Measurements from ENCODE around the gene TLK1.
"Not testable (repeated sequence)": the region's sequence is repeated elsewhere in the genome, so short reads cannot be mapped to it uniquely, and the experiment has no call there.

Gene TLK1

GRCh38 chr2:171141320-171141719 lies 19.4 kb downstream of the TLK1 start:
- no peak for DNase-seq

- DNase-seq: no peak
Observed at GRCh38 chr2:171139860-171140259, 20.8 kb downstream of the TLK1 start.

DNA sequence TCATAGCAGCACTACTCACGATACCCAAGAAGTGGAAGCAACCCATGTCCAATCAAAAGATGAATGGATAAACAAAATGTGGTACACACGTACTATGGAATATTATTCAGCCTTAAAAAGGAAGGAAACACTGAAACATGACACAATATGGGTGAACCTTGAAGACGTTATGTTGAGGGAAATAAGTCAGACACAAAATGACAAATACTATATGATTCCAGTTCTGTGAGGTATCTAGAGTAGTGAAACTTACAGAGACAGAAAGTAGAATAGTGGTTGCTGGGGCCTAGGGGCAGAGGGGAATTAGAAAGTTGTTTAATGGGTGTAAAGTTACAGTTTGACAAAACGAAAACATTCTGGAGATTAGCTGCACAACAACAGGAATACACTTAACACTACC lies 24.7 kb downstream of the TLK1 start:
- DNase-seq: peak; percentile 47

DNA sequence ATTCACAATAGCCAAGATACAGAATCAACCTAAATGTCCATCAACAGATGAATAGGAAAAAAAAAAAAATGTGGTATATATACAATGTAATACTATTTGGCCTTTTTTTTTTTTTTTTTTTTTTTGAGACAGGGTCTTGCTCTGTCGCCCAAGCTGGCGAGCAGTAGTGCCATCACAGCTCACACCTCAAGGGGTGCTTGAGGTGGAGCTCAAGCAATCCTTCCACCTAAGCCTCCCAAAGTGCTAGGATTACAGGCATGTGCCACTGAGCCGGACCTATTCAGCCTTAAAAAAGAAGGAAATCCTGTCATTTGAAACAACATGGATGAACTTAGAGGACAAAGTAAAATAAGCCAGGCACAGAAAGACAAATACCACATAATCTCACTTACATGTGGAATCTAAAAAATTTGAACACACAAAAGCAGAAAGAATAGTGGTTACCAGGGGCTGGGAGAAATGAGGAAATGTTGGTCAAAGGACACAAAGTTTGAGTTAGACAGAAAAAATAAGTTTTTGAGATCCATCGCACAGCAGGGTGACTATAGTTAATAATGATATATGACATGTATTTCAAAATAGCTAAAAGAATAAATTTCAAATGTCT lies 26.0 kb downstream of the TLK1 start:
- DNase-seq: no peak

DNA sequence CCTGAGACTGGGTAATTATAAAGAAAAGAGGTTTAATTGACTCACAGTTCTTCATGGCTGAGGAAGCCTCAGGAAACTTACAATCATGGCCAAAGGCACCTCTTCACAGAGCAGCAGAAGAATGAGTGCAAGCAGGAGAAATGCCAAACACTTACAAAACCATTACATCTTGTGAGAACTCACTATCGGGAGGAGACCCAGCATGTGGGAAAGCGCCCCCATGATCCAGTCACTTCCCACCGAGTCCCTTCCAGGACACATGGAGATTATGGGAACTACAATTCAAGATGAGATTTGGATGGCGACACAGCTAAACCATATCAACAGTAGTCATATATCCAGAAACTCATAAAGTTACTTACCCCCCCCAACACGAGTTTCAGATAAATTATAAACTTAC lies 28.6 kb downstream of the TLK1 start:
- DNase-seq: no peak

DNA sequence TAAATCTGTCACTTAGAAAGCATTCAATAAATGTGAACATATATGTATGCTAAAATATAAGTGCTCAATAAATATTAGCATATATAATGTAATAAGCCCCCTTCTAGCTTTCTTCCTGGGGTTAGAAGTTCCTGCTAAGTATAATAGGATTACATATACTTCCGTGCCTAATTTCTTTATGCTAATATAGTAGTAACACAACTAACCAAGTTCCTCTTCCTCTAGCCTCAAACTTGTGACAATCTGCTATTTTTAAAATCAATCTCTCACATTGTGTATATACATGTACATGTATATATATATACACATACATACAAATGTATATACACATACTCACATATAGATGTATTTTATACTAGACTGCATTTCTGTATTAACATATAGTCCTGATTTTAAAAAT lies 32.2 kb downstream of the TLK1 start:
- DNase-seq: no peak

DNA sequence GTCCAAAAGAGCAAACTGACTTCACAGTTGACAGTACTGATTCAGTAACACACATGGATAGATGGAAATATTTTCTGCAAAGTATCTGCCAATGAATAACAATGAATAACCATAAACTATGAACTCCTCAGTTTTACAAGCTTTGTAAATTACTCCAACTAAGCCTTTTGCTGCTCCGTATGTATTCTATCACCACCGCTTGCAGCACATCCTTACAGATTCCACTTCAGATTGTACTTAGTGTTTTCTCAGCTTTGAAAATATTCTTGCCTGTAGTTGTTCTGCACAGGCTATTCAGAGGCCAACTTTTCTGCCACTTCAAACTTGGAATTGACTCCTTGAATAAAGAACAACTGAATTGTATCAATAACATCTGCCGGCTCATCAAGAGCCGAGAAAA lies 36.2 kb downstream of the TLK1 start:
- no peak for DNase-seq

DNA sequence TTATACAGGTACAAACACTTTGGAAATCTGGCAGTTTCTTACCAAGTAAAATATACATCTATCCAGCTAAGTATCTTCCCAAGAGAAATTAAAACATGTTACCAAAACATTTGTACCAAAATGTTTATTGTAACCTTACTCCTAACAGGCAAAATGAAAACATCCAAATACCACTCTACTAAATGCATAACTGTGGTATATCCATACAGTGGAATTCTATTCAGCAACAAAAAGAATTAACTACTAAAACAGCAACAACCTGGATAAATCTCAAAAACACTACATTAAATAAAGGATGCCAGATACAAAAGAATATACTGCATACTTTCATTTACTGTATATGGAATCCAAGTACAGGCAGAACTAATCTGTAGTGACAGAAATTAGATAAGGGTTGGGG lies 51.1 kb downstream of the TLK1 start:
- no peak for DNase-seq

DNA sequence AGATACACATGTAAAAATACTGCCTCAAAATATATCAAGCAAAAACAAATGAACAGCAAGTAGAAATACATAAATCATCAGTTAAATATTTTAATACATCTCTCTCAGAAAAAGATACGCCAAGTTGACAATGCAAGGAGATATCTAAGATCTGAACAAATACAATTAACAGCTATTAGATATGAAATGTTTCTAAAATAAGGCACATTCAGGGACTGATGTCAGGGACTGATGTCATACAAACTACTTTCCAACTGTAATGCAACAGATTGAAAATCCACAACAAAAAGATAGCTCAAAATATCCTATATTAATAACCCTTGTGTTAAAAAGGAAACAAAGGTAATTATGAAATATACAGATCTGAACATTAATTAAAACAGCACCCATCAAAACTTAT lies 51.7 kb downstream of the TLK1 start:
- no peak for DNase-seq

- DNase-seq: no peak
Observed at GRCh38 chr2:171107803-171108202, 52.9 kb downstream of the TLK1 start.

GRCh38 chr2:171104379-171104778 lies 56.3 kb downstream of the TLK1 start:
- no peak for DNase-seq

GRCh38 chr2:171102802-171103201 lies 57.9 kb downstream of the TLK1 start:
- no peak for DNase-seq

DNA sequence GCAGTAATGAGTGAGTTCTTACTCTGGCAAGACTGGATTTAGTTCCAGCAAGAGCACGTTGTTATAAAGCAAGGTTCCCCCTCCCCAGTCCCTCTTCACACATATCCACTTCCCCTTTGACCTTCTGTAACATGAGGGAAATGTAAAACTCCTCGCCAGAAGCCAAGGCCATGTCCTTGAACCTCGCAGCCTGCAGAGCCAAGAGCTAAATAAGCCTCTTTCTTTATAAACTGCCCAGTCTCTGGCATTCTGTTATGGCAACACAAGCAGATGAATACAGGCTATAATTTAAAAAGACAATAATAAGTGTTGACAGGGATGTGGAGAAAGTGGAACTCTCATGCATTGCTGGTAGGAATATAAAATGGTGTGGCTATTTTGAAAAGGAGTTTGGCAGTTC lies 60.3 kb downstream of the TLK1 start:
- no peak for DNase-seq

DNA sequence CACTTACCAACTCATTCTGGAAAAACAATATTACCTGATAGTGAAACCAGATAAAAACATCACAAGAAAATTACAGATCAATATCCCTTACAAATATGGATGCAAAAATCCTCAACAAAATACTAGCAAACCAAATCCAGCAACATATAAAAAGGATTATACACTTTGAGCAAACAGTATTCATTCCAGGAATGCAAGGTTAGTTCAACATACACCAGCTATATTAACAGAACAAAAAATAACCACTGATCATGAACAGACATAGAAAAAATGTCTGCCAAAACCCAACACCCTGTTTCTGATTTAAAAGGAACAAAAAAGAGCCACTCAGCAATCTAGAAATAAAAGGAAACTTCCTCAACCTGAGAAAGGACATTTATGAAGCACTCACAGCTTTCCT lies 62.1 kb downstream of the TLK1 start:
- no peak for DNase-seq

DNA sequence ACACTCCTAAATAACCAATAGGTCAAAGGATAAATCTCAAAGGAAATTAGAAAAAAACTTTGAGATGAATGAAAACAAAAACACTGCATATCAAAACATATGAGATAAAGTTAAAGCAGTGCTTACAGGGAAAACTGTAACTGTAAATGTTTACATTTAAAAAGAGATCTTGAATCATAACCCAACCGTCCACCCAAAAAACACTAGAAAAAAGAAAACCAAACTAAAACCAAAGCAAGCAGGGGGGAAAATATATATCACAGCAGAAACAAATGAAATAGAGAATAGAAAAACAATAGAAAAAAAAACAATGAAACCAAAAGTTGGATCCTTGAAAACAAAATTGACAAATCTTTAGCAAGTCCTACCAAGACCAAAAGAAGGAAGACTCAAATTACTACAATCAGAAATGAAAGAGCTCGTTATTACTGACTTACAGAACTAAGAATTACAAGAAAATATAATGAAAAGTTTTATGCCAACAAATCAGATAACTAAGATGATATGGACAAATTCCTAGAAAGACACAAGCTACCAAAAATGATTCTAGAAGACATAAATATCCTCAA lies 65.6 kb downstream of the TLK1 start:
- DNase-seq: peak; percentile 6

DNA sequence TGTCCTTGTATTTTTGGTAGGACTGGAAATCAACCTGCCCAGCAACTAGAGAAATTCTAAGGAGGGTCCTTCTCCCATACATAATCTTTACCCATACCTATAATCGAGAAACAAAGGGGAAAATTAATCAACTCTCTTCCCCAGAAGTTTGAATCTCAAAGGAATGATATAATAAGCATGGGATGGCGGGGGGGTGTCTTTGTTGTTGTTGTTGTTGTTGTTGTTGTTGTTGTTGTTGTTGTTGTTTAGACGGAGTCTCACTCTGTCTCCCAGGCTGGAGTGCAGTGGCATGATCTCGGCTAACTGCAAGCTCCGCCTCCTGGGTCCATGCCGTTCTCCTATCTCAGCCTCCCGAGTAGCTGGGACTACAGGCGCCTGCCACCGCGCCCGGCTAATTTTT lies 69.2 kb downstream of the TLK1 start:
- DNase-seq: not testable (repeated sequence)

DNA sequence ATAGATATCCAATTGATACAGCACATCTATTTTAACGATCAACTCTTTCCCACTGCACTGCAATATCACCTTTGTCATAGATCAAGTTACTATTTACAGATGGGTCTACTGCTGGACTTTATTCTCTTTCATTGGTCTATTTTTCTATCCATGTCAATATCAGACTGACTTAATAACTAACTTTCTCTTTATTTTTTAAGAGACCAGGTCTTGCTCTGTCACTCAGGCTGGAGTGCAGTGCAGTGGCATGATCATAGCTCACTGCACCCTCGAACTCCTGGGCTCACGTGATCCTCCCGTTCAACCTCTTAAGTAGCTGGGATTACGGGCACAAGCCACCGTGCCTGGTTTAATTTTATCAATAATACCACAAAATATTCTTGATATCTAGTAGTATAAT lies 71.2 kb downstream of the TLK1 start:
- no peak for DNase-seq

DNA sequence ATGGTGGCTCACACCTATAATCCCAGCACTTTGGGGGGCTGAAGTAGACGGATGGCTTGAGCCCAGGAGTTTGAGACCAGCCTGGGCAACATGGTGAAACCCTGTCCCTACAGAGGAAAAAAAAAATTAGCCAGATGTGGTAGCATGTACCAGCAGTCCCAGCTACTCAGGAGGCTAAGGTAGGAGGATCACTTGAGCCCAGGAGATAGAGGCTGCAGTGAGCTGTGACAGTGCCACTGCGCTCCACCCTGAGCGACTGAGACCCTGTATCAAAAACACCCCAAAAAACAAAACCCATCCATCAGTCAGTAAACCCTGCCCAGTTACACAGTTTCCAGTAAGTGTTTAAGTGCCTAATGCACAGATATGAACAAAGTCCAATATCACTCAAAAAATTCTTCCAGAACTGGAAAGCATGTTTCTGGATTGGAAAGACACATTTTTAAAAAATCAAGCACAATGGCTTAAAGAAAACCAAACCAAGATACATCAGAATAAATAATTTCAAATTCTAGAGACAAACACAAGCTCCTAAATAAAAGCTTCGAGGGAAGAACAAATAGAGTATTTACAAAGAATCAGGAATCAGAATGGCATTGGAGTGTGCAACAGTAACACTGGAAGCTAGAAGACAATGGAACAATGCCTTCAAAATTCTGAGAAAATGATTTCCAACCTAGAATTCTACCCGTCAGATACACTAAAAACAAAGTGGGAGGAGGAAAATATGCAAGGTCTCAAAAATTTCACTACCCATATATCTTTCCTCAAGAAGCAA lies 72.4 kb downstream of the TLK1 start:
- DNase-seq: no peak

DNA sequence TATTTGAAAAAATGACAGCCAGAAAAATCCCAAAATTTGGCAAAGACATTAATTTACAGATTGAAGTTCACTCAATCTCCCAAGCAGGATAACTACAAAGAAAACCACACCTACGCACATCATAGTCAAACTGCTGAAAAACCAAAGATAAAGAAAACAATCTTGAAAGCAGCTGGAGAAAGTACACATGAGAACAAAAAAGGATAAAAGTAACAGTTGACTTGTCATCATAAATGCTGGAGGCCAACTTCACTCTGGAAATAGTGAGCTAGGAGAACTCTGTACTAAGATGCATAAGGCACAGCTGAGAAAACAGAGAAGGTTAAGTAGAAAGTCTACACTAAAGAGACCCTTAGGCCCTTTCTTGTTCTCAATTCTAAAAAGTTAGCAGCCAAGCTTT lies 73.1 kb downstream of the TLK1 start:
- DNase-seq: no peak

- peak; percentile 57 for DNase-seq
Observed at GRCh38 chr2:171086352-171087290, 74.1 kb downstream of the TLK1 start.

DNA sequence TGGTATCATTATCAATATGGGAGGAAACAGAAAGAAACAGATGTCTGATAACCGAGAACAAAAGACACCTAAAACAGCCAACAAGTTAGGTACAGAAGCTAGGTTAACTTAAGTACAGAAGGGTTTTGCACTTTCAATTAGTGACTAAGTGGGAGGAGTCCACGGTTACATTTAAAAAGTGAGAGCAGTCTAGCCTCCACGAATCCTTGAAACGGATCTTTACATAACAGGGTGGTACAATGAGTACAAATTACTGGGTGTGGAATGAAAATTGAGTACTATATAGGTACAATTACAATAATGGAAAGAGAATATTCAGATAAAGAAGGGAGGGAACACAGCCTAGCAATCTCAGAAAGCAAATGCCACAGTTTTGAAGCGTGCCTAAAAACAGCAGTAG lies 76.6 kb downstream of the TLK1 start:
- DNase-seq: no peak

- no peak for DNase-seq
Observed at GRCh38 chr2:171083451-171083850, 77.2 kb downstream of the TLK1 start.

GRCh38 chr2:171081649-171082111 lies 79.0 kb downstream of the TLK1 start:
- DNase-seq: no peak
